ENCODE measurements around the gene CSMD2.

Gene CSMD2

GRCh38 chr1:33955096-33955495, 209.9 kb downstream of the CSMD2 start:
- no peak for DNase-seq

DNA sequence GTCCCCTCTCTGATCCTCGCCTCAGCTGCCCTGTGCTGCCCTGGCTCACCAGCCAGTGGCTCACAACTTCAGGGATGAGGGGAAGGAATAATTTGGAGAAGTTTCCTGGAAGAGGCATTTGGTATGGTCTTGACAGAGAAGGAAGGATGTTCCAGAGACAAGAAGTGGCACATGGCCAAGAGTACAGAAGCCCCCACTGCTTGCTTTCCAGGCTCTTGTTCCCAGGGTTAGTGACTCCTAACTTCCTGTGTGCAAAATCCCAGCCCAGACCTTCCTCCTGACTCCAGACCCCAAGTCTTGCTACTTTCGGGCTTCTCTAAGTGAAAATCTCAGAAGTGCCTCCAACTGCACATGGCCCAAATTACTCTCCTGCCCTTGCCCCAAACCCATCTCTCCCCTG, 215.5 kb downstream of the CSMD2 start:
- DNase-seq = no peak

DNA sequence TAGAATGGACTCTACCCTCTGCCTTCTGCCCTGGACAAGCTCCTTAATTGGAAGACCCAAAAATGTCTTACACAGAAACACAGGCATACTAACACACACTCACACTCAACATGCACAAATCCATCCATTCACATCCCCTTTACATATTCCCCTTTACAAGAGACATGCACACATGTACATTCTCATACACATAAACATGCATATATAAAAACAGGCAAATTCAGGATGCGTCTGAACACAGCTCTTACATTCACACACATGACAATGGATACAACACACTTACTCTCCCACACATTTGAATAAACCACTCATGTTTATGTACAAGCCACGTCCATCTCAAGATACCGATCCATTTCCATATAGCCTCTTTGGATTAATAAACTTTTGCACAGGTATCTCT, 216.7 kb downstream of the CSMD2 start:
- DNase-seq = no peak

DNA sequence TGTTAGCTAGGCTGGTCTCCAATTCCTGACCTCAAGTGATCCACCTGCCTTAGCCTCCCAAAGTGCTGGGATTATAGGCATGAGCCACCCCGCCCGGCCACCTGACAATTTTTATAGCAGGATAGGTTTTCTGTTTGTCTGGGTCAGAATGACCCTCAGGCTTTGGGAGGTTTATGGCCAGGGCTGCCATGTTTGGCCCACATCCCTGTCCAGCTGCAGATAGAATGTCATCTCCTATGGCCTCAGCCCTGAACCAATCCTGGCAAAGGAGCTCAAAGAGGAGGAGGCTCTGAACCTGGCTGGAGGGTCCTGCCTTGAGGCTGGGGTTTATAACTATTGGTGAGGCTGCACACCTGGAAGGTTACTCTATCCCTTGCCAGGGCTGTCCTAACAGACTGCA, 218.2 kb downstream of the CSMD2 start:
- no peak for DNase-seq

GRCh38 chr1:33944846-33945245, 220.2 kb downstream of the CSMD2 start:
- DNase-seq = no peak

DNA sequence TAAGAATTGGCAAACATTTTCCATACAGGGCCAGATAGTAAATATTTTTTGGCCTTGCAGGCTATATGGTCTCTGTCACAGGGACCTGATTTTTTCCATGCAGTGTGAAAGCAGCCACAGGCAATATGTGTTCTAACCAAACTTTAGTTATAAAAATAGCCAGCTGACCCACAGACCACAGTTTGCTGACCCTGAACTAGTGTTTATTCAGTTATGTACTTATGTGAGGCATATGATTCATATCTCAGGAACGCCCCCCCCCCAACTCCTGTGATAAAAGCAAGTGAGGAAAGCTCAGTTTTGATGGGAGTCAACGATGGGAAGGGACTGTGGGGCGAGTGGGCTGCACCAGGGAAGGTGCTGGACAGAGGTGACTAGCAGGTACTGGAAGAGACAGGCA, 221.1 kb downstream of the CSMD2 start:
- peak; percentile 69 for DNase-seq

- no peak for DNase-seq
These were observed 232.2 kb downstream of the CSMD2 start for GRCh38 chr1:33932871-33933270.

DNA sequence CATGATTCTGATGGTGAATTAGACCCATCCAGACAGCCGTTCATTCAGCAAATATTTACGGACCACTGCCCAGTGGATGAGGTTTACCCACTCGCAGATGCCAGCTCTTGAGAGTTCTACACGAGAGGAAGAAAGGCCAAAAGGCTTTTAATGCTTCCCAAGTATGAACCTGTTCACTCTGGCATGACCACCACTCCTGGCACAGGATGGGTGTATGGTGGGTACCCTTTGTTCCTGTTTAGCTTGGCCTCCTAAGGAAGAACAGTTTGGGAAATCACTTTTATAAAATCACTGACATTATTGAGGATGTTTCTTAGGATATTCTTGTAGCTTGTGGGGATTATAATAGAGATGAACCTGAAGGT, 233.9 kb downstream of the CSMD2 start:
- no peak for DNase-seq

DNA sequence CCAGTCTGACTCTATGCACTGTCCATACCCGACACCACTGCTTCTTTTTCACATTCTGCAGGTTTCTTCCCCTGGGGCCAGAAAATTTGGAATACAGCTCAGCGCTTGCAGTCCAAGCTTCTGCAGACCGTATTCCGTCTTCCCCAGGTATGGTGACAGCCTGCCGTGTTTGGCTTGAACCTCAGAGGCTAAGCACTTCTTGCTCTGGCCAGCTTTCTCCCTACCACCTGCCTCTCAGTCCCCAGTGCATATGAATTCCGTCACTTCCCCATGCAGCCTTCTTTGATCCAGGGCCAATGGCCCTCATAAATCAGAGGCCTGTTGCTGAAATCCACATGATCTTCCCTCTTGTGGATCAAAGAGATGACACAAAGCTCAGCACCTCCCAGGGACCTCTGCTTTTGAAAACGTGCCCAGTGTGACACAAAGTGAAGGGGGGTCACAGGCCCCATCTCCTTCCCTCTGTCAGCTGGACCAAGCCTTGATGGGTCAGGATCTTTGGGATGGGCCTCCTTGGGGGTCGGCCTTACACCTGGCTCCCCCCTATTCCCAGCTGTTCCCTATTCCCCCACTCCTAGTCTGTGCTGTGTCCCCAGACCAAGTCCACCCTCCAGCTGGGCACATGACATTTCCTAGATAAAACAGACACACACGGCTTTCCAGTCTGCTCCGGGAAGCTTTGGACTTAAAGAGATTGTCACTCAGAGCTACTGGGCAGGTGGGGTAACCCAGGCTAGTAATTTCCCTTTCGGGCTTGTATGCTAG, 234.5 kb downstream of the CSMD2 start:
- DNase-seq = no peak

DNA sequence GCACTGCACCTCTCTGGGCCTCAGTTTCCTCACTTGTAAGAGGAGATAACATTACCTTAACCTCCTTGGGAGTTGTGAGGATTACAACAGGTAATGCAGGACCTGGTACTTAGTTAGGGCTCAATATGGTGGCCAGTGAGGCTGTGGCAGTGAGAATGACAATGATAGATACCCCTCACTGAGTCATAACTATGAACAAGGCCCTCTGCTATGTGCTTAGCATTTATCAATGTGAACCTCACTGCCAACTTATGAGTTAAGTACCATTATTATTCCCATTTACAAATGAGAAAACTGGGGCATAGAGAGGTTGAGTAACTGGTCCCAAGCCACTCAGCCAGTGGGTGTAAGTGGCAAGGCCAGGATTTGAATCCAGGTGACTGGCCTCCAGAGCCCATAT, 236.8 kb downstream of the CSMD2 start:
- DNase-seq = peak; percentile 21

GRCh38 chr1:33927721-33928120, 237.3 kb downstream of the CSMD2 start:
- no peak for DNase-seq

- no peak for DNase-seq
These were observed 239.4 kb downstream of the CSMD2 start for GRCh38 chr1:33925586-33925985.

- no peak for DNase-seq
These were observed 243.7 kb downstream of the CSMD2 start for GRCh38 chr1:33921281-33921680.

- peak; percentile 74 for DNase-seq
These were observed 246.7 kb downstream of the CSMD2 start for GRCh38 chr1:33918368-33918767.

DNA sequence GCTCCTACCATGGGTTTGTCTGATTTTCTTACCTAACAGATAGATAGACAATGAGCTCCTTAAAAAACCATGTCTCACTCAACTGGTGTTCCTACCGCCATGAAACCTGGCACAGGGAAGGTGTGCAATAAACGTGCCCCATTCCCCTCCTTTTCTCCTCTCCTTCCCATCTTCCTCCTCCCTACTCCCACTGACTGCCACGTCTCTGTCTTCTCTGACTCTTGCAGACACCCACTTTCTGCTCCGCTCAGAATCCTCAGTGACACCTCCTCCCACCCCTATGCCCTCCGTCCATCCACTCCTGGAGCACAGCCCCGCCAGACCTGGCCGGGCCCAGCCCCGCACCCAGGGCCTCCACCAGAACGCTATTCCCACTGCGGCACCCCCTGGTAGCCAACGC, 248.2 kb downstream of the CSMD2 start:
- no peak for DNase-seq

GRCh38 chr1:33914531-33914930, 250.5 kb downstream of the CSMD2 start:
- no peak for DNase-seq

DNA sequence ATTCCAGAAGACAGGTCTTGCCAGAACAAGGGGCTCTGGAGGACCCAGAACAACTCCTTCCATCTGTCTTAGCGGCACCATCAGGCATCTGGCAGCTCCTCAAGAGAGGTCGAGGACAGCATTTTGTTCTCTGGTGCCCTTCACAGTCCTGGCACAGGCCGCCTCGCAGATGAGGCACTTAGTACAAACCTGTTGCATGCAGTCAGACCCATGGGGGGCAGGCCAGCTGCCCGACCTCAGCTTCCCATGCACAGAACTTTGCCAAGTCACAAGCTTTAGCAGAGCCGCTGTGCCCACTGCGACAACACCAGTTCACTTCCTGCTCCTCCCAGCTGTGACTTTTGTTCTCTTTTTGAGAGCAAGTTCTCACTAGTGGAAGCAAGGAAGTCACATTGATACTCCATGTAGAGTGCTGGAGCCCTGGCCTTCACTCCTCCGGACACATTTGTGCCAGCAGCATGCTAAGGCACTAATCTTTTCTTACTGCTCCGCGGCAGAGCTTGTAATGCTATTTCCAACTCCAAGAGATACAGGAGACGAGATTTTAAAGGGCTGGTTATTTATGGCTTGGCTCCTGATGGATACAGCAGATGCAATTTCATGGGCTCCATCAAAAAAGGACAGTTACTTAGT, 256.6 kb downstream of the CSMD2 start:
- no peak for DNase-seq

DNA sequence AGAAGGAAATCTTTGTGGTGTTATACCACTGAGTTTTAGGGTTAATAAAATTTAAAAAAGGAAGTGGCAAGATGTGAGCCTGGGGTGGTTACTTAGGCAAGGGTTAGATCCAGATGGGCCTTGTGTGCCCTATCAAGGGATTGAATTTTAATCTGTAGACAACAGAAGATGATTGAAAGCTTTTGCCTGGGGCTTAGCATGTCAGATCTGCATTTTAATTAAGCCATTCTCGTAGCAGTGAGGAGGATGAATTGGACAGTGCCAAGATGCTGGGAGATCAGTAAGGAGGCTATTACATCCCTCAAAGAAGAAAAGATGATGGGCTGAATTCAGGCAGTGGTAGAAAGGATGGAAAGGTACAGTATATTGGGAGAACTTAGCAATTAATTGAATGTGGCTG, 258.9 kb downstream of the CSMD2 start:
- DNase-seq = no peak

DNA sequence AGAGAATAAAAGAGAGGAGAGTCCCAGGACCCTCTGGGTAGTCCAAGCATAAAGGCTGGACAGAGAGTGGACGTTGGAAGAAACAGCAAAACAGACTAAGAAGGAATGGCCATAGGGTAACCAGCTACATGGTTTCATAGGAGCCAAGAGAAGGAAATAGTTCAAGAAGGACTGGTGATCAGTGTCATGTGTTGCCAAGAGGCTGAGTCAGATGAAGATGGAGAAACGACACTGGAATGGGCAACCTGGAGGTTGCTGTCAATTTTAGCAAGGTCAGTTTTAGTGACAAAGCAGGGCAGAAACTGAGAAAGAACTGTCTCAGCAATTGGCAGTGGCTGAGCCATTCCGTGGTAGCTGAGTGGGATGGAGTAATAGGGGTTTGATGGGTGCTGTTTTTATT, 259.8 kb downstream of the CSMD2 start:
- DNase-seq = no peak

DNA sequence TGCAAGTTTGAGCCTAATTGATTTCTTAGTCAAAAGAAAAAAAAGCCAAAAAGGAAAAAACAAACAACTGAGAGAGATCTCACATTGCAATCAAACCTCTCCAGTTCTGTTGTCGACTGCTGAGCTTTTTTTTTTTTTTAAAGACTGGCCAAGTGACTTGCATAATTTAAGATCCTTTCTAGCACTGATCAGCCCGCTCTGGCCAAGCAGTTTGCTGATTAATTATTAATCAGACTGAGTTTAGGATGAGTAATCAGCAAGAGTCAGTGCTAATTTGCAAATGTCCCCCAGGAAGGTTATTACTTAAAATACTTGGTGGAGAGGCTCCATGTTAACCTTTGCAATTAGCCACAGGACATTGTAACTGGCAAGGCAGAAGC, 261.8 kb downstream of the CSMD2 start:
- DNase-seq = peak; percentile 75

GRCh38 chr1:33902486-33903209, 262.4 kb downstream of the CSMD2 start:
- DNase-seq = peak; percentile 50

DNA sequence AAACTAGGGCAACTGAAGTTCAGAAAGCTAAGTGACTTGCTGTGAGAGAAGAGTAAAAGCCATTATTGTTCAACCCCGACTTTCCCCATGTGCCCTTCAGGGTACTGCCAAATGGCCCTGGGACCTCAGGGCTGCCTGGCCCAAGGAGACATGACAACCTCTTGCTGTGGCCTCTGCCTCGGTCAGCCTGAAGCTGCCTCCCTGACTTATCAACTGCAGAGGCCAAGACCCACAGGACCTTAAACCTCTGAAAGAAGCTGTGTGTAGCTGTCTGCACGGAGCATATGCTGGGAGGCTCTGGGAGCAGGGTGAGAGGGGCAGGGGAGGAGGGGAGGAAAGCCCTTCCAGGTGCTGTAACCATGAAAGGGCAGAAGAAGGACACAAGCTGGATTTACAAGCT, 265.3 kb downstream of the CSMD2 start:
- no peak for DNase-seq

- no peak for DNase-seq
These were observed 266.1 kb downstream of the CSMD2 start for GRCh38 chr1:33898881-33899280.

DNA sequence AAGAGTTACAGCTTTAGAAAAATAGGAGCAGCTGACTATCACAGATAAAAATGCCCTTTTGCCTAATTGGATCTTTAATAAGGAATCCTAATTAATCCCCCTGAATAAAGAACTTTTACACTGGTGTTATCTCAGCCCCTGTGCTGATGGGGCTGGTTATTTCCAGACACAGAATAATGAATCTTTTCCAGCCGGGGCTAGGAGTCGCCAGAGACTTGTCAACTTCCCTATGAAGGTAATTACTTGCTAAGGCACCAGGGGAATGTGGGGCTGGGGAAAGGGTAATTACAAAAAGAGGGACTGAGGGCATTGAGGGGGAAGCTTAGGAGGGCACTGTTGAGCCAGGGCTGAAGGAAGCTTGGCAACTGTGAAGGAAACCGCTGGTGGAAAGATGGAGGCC, 266.6 kb downstream of the CSMD2 start:
- no peak for DNase-seq
